NOMO-1 treated with DMSO at 0.1 percent for 48 hours (cell line): Measurements from ENCODE around the gene ATXN7L1.

ENCODE experiments used
- DNase-seq: peaks from one replicate; lab custom pipeline; 2025; ENCODE audit not compliant: unreplicated experiment; lab: John Stamatoyannopoulos, UW

ATXN7L1 gene

DNA sequence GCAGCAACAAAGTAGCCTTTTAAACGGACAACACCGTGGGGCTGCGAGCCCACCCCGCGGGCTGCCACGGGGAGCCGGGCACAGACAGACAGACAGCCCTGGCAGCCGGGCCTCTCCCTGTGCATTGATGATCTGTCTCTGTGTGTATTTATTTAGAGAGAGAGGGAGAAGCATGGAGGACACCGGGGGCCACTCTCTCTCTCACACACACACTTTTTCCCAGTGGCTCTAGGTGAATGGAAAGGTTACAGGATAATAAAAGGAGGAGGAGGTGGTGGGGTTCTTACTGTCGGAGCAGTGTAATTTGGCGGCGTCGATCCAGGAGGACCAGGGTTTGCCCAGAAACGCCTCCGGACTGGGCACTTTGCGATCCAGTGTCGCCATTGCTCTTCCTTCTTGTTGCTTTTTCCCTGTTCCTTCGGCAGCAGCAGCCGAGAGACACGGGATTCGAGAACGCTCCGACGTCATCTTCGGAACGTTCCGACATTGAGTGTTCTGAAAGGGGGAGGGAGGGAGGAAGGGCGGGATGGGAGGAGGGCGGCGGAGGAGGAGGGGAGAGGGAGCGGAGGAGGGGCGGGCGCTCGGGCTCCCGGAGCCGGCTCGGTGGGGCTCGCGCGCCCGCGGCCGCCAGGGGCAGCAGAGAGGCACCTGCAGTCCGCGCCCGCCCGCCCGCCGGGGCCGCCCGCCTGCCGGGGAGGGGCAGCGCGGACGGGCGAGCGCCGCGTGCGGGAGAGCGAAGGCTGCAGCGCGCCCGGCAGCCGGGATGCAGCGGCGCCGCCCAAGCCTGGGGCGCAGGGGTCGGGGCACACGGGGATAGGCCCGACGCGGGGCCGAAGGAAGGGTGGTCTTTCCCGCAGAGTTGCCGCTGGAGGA is at the start of gene ATXN7L1:
ATXN7L1 (minus strand) TSS at position 509 of the 873 bp plus-strand sequence; CDS start at position 468, 41 bp downstream.
- DNase-seq, result peak; percentile 80

- no peak for DNase-seq
Measured at GRCh38 chr7:105926131-105926530, 49.7 kb upstream of the ATXN7L1 start.

GRCh38 chr7:105924945-105925344 is 48.5 kb upstream of the ATXN7L1 start:
- no peak for DNase-seq

- no peak for DNase-seq
Measured at GRCh38 chr7:105920766-105921165, 44.4 kb upstream of the ATXN7L1 start.

DNA sequence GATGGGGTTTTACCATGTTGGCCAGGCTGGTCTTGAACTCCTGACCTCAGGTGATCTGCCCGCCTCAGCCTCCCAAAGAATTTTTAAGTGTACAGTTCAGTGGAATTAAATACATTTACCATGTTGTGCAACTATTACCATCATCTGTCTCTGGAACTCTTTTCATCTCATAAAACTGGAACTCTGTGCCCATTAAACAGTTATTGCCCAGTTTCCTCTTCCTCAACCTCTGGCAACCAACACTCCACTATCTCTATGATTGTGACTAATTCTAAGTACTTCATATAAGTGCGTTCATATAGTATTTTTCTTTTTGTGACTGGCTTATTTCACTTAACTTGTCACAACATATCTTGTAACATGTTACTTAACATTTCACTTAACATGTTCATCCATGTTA is 41.3 kb upstream of the ATXN7L1 start:
- no peak for DNase-seq

DNA sequence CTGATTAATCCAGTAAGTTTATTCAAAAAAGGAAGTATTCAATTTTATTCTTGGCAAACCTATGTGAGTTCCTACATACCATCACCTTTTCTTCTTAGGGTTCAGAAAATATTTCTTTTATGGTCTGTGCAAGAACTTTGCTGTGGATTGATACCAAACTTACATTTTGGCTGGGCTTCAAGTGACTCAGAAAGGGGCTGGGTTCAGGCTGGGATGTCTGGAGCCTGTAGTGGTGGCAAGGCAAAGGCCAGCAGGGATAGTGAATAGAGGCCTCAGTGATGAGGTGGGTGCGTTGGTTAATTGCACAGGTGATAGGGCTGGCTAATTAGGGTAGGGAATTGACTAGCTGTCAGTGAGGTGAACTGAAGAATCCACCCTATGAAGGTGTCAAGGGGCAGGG is 40.2 kb upstream of the ATXN7L1 start:
- DNase-seq, result no peak

DNA sequence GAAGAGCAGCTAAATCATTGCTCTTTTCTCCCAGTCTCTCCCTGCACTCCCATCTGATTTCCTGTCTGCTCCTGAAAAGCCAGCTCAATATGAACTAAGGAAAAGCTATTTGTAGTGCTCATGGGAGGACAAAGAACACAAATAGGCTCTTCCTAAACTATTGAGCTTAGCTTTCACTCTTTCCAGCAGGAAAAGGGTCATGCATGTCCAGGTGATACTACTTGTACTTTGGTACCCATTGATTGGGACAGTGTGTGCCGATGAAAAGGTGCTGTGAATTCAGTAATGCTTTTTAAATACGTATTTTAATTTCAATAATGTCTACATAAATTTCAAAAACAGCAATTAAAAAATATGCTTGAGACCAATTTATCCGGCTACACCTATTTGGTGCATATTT is 37.5 kb upstream of the ATXN7L1 start:
- DNase-seq, result no peak

- DNase-seq, result no peak
Measured at GRCh38 chr7:105911961-105912575, 35.7 kb upstream of the ATXN7L1 start.

GRCh38 chr7:105910172-105910571 is 33.8 kb upstream of the ATXN7L1 start:
- DNase-seq, result no peak

DNA sequence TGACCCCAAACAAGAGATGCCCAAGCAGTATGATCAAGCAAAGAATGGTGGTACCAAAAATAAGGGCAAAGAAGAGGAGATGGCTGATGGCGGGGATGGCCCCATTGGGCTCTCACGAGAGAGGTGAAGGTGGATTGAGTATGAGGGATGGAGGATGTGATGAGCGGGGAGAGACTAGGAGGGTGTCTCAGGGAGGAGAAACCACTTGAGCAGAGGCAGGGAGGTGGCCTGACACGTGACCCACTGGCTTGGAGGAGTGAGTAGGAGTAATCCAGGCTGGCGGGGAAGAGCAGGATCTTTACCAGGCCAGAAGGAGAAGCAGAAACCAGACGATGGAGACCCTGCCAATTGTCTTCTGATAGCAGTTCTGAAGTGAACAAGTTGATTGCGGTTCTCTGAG is 33.3 kb upstream of the ATXN7L1 start:
- no peak for DNase-seq

- DNase-seq, result no peak
Measured at GRCh38 chr7:105907129-105907846, 30.9 kb upstream of the ATXN7L1 start.

DNA sequence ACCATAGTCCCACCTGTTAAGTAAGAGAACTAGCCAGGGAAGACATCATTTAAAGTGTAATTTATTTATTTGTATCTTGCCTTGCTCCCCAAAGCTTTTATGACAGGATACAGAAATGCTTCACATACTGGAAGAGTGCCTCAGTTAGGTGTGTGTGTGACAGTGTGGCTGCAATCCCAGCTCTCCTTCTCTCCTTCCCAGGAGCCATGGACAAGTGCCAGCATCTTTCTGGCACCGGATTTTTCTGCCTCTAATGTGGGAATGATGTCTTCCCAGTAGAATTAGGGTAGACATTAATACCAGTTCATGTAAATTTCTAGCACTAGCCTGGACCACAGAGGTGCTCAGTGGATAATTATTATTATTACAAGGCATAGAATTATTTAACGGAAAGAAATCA is 30.3 kb upstream of the ATXN7L1 start:
- DNase-seq, result no peak

DNA sequence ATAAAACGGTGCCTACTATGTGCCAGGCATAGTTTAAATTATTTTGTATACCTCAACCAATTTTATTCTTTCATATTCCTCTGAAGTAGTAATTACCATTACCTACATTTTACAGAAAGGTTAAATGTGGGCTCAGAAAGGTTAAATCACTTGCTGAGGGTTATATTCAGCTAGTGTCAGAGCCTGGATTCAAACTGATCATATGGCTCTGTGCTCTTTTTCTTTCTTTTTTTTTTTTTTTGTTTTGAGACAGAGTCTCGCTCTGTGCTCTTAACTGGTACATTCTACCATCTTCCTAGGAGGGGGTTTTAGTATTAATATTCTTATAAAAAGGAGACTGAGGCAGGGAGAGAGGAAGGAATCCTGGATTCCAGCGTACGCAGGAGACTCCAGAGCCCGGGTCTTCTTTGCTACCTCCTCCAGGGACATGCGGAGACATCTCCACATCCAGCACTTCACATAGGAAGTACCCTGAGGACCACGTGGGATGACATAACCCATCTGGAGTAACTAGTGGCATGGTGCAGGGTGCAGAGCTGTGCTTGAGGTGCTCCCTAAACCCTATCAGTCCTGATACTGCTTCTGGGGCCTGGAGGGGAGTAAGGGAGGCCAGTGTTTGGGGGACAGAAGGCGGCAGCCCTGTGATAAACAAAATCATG is 29.6 kb upstream of the ATXN7L1 start:
- no peak for DNase-seq

GRCh38 chr7:105905209-105905909 is 29.0 kb upstream of the ATXN7L1 start:
- no peak for DNase-seq

GRCh38 chr7:105904064-105904463 is 27.7 kb upstream of the ATXN7L1 start:
- no peak for DNase-seq

- no peak for DNase-seq
Measured at GRCh38 chr7:105902325-105902911, 26.0 kb upstream of the ATXN7L1 start.

GRCh38 chr7:105897999-105898398 is 21.6 kb upstream of the ATXN7L1 start:
- DNase-seq, result no peak

- DNase-seq, result no peak
Measured at GRCh38 chr7:105896407-105896911, 20.1 kb upstream of the ATXN7L1 start.

DNA sequence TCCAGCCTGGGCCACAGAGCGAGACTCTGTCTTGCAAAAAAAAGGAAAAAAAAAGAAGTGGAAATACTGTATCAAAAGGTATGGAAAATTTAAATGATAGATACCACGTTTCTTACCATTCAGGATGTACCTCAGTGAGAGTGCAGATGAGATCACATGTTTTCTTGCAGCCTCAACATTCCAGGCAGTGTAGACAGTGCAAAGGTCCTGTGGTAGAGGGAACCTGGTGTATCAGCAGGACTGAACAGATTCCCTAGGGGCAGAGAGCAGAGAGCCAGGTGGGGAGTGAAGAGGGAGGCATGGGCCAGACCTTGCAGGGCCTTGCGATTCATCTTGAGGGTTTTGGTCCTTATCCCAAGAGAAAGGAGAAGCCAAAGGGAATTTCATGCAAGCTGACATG is 17.7 kb upstream of the ATXN7L1 start:
- DNase-seq, result no peak

- DNase-seq, result no peak
Measured at GRCh38 chr7:105892387-105892786, 16.0 kb upstream of the ATXN7L1 start.
